ENCODE results near the gene C6orf62.

GRCh38 chr6:24708612-24709011 is 10.3 kb downstream of the C6orf62 start:
- TF ChIP-seq GATA3 (IDR thresholded peaks at IDR 0.05; ENCODE audit: low read depth, low read length) = no peak
- no peak for TF ChIP-seq GATA2 (IDR thresholded peaks at IDR 0.05; ENCODE audit: low read depth, low read length)

Measured in SH-SY5Y (cell line).